Measurements from ENCODE around the gene TMEM31.
A peak's percentile ranks its signal among the peaks of the same experiment; 100 is the strongest.
"Not testable (repeated sequence)": the region's sequence is repeated elsewhere in the genome, so short reads cannot be mapped to it uniquely, and the experiment has no call there.

TMEM31 gene

DNA sequence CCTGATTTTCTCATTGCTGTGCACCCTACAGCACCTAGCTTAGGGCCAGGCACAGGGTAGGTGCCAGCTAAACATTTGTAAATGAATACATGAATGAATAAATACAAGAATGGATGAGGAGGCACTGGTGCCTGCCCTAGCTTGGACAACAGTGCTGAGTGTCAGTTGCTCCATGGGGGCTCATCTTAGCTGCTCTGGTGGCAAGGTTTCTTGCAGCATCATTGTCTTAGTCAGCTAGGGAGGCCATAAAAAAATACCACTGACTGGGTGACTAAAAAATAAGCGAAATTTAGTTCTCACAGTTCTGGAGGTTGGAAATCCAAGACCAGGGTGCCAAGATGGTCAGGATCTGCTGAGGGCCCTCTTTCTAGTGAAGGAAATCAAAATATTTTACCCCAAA, 31.2 kb downstream of the TMEM31 start:
- no peaks in the 10 kb centered on the region for H3K36me3 ChIP-seq (ENCODE audit: control insufficient read depth, insufficient read depth, low read length)
- H3K27ac ChIP-seq (ENCODE audit: insufficient read depth, low read depth, low read length, poor library complexity, severe bottlenecking) = peak overlapping the region; percentile 44
- WGBS, 2 experiments = 0 to 4% methylated on average over 1 of the region's 1 CpG

DNA sequence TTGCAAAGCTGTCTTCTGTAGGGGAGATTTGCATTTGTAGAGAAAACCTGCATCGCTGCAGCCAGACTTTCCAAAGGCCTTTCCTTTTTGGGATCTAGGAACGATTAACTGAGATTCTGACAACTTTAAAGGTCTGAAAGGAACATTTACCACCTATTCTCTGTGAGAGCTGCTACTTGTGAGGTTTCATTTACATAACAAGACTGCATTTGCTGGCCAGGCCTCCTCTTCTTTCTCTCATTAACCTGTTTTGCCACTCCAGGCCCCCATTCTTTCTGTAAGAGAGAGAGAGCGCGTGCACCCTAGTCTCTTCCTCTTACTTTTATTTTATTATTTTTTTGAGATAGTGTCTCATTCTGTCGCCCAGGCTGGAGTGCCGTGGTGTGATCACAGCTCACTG, 31.6 kb downstream of the TMEM31 start:
- no peak overlapping the region for H3K4me3 ChIP-seq (ENCODE audit: insufficient read depth, low read depth, low read length)
- H3K9me3 ChIP-seq (ENCODE audit: control insufficient read depth, low read length) = no peaks in the 10 kb centered on the region
- 2 to 15% methylated on average over 4 to 6 of the region's 6 CpGs for WGBS, 2 experiments
- H3K27ac ChIP-seq (ENCODE audit: insufficient read depth, low read depth, low read length, poor library complexity, severe bottlenecking) = peak overlapping the region; percentile 44
- H3K36me3 ChIP-seq (ENCODE audit: control insufficient read depth, insufficient read depth, low read length) = no peaks in the 10 kb centered on the region
- H3K4me1 ChIP-seq (ENCODE audit: control insufficient read depth, insufficient read depth, low read length) = peaks cover 3% of the 10 kb centered on the region
- H3K27me3 ChIP-seq (ENCODE audit: control insufficient read depth, insufficient read depth, low read length, poor library complexity, severe bottlenecking) = no peaks in the 10 kb centered on the region

More for the DNA sequence above, 31.2 kb downstream of the TMEM31 start:
- no peaks in the 10 kb centered on the region for H3K27me3 ChIP-seq (ENCODE audit: control insufficient read depth, insufficient read depth, low read length, poor library complexity, severe bottlenecking)
- peaks cover 3% of the 10 kb centered on the region for H3K4me1 ChIP-seq (ENCODE audit: control insufficient read depth, insufficient read depth, low read length)
- no peak overlapping the region for H3K4me3 ChIP-seq (ENCODE audit: insufficient read depth, low read depth, low read length)
- H3K9me3 ChIP-seq (ENCODE audit: control insufficient read depth, low read length) = no peaks in the 10 kb centered on the region

DNA sequence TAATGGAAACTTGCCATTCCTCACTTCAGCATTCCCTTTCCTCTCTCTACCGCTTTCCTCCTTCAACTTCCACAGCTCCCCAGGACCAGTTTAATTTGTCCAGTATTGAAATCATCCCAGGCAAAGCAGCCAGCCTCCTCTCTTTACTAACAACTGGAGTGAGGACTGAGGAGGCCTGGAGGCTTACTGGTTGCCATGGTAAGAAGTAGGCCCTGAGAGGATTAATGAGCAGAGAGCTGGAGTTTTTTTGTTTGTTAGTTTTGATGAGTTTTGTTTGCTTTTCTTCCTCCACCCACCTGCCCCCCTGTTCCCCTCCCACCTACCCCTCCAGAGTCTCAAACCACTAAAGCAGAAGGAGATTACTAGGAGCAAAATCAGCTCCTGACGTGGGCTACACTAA, 36.5 kb downstream of the TMEM31 start:
- Histone ChIP-seq H3K36me3 (ENCODE audit: control insufficient read depth, insufficient read depth, low read length) (no peaks in the 10 kb centered on the region), H3K4me3 (ENCODE audit: insufficient read depth, low read depth, low read length) (no peak overlapping the region), H3K27ac (ENCODE audit: insufficient read depth, low read depth, low read length, poor library complexity, severe bottlenecking) (peak overlapping the region; percentile 36), H3K9me3 (ENCODE audit: control insufficient read depth, low read length) (no peaks in the 10 kb centered on the region), H3K4me1 (ENCODE audit: control insufficient read depth, insufficient read depth, low read length) (peaks cover 2% of the 10 kb centered on the region), H3K27me3 (ENCODE audit: control insufficient read depth, insufficient read depth, low read length, poor library complexity, severe bottlenecking) (no peaks in the 10 kb centered on the region)
- WGBS, 2 experiments = 56 to 74% methylated on average over 2 of the region's 2 CpGs

DNA sequence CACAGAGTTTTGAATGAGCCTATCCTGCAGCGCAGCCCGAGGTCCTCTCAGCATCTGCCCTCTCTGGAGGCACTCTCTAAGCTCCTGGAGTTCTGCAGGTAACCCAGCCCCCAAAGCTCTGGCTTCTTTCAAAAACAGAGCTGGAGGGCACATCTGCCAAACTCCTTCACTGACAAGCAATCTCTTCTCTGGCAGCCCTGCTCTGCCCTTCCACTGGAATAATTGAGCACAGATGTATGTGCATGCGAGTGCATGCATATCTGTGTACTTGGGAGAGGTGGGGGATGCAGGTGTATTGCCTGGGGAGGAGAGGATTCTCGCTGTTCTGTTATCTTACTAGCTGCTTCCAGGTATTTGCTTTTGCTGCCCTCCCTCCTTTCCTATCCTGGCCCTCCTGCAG, 43.7 kb downstream of the TMEM31 start:
- no peaks in the 10 kb centered on the region for H3K36me3 ChIP-seq (ENCODE audit: control insufficient read depth, insufficient read depth, low read length)
- H3K9me3 ChIP-seq (ENCODE audit: control insufficient read depth, low read length) = no peaks in the 10 kb centered on the region
- no peak overlapping the region for H3K4me3 ChIP-seq (ENCODE audit: insufficient read depth, low read depth, low read length)
- H3K4me1 ChIP-seq (ENCODE audit: control insufficient read depth, insufficient read depth, low read length) = no peaks in the 10 kb centered on the region
- H3K27me3 ChIP-seq (ENCODE audit: control insufficient read depth, insufficient read depth, low read length, poor library complexity, severe bottlenecking) = no peaks in the 10 kb centered on the region
- H3K27ac ChIP-seq (ENCODE audit: insufficient read depth, low read depth, low read length, poor library complexity, severe bottlenecking) = no peak overlapping the region
- 91 to 94% methylated on average over 3 to 4 of the region's 4 CpGs for WGBS, 2 experiments

DNA sequence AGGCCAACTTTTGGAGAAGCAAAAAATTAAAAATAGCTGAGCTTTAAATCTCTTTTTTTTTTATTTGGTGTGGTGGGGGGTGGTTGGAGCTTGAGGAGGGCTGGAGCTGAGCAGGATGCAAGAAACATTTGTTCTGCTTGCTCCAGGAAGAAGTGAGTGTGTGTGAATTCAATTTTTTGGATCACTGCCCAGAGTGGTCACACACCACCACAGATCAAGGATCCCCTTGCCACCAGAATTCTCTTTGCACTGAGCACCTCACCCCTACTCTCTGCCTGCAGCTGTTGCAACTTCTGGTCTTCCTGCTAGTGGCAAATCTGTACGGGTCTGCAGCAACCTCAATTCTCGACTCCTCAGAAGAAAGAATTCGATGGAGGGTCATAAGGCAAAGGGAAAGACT, 46.0 kb downstream of the TMEM31 start:
- no peaks in the 10 kb centered on the region for H3K4me1 ChIP-seq (ENCODE audit: control insufficient read depth, insufficient read depth, low read length)
- no peaks in the 10 kb centered on the region for H3K9me3 ChIP-seq (ENCODE audit: control insufficient read depth, low read length)
- H3K27ac ChIP-seq (ENCODE audit: insufficient read depth, low read depth, low read length, poor library complexity, severe bottlenecking) = no peak overlapping the region
- H3K27me3 ChIP-seq (ENCODE audit: control insufficient read depth, insufficient read depth, low read length, poor library complexity, severe bottlenecking) = no peaks in the 10 kb centered on the region
- H3K4me3 ChIP-seq (ENCODE audit: insufficient read depth, low read depth, low read length) = no peak overlapping the region
- 94 to 95% methylated on average over 3 of the region's 3 CpGs for WGBS, 2 experiments
- H3K36me3 ChIP-seq (ENCODE audit: control insufficient read depth, insufficient read depth, low read length) = no peaks in the 10 kb centered on the region

DNA sequence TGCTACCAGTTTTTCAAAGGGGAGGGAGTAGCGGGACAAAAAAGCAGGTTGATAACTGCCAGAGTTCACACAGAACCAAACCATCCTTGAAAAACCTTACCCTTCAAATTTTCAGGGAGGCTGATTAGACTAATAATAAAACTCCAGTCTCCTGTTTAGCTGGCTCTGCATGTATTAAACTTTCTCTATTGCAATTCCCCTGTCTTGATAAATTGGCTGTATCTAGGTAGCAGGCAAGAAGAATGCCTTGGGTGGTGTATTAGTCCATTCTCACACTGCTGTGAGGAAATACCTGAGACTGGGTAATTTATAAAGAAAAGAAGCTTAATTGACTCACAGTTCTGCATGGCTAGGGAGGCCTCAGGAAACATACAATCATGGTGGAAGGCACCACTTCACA, 47.8 kb downstream of the TMEM31 start:
- H3K27me3 ChIP-seq (ENCODE audit: control insufficient read depth, insufficient read depth, low read length, poor library complexity, severe bottlenecking) = no peaks in the 10 kb centered on the region
- H3K4me3 ChIP-seq (ENCODE audit: insufficient read depth, low read depth, low read length) = no peak overlapping the region
- H3K36me3 ChIP-seq (ENCODE audit: control insufficient read depth, insufficient read depth, low read length) = no peaks in the 10 kb centered on the region
- H3K4me1 ChIP-seq (ENCODE audit: control insufficient read depth, insufficient read depth, low read length) = no peaks in the 10 kb centered on the region
- 100% methylated on average over 1 of the region's 1 CpG; no CpG with 5 or more reads in 1 of the 2 experiments for WGBS, 2 experiments
- H3K9me3 ChIP-seq (ENCODE audit: control insufficient read depth, low read length) = no peaks in the 10 kb centered on the region
- no peak overlapping the region for H3K27ac ChIP-seq (ENCODE audit: insufficient read depth, low read depth, low read length, poor library complexity, severe bottlenecking)

DNA sequence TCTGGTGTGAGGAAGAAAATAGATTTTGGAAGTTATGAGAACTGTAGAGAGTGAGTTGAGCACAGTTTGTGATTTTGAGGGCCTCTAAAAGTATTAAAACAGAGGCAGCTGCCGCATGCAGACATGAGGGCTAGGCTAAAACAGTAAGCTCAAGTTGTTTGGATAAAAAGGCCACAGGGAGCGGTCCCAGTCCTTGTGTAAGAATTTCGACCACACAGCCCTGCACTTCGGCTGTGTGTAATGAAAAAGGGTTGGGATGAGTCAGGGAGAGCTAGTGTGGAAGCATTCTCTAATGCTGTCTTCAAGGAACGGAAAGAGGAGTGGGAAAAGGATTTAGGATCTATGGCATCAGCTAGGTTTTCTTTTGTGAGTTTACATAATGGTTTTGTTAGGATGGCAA, 52.8 kb downstream of the TMEM31 start:
- not testable (repeated sequence) for H3K9me3 ChIP-seq (ENCODE audit: control insufficient read depth, low read length); H3K27ac ChIP-seq (ENCODE audit: insufficient read depth, low read depth, low read length, poor library complexity, severe bottlenecking); H3K36me3 ChIP-seq (ENCODE audit: control insufficient read depth, insufficient read depth, low read length); H3K4me1 ChIP-seq (ENCODE audit: control insufficient read depth, insufficient read depth, low read length); H3K27me3 ChIP-seq (ENCODE audit: control insufficient read depth, insufficient read depth, low read length, poor library complexity, severe bottlenecking); H3K4me3 ChIP-seq (ENCODE audit: insufficient read depth, low read depth, low read length)
- 76 to 87% methylated on average over 5 of the region's 5 CpGs for WGBS, 2 experiments
